GM12864 (cell line): ENCODE results near the gene ELMO1.

Experiments used
- DNase-seq: peaks from one replicate; pipeline ENCODE4 v3.0.0-alpha.2; 2011; ENCODE audit warnings: low read depth
- H3K4me3 ChIP-seq: 2 replicates; pipeline ENCODE4 v1.5.1; 2011; ENCODE audit warnings: mild to moderate bottlenecking, low read depth, low read length, control low read depth
- TF ChIP-seq, protein P1 (sequence below): IDR thresholded peaks from 2 replicates; pipeline ENCODE4 v1.5.1; 2011; ENCODE audit warnings: low read depth, mild to moderate bottlenecking, moderate library complexity, low read length, control low read depth, inconsistent platforms; ENCODE audit errors: missing control alignments

The ELMO1 gene

DNA sequence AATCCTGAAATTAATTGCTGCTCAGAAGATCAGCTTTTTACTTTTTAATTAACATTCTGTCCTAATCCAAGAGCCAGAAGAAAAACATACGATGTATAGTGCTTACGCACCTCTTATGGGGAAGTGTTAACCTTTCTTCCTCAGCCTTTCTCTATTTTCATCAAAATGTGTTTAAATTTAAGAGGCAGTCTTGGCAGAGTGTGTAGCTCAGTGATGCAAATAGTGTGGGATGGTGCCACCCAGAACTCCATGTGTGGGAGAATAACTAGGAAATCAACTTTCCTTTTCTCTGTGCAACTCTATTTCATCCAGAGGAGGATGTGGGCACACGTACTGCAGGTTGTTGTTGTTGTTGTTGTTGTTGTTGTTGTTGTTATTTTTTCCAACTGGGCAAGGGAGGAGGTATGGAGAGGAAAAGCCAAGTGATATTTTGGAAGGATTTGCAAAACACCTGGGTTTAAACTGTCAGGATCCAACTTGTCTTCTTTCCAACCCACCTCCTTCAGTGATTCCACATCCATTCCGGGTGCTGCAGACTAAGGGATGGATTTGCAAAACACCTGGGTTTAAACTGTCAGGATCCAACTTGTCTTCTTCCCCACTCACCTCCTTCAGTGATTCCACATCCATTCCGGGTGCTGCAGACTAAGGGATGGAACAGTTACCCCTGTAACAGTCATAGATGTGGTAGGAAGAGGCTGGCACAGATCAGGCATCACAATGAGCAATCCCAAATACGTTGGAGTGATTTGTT is 19.8 kb downstream of the ELMO1 start:
- TF ChIP-seq, protein P1, sequence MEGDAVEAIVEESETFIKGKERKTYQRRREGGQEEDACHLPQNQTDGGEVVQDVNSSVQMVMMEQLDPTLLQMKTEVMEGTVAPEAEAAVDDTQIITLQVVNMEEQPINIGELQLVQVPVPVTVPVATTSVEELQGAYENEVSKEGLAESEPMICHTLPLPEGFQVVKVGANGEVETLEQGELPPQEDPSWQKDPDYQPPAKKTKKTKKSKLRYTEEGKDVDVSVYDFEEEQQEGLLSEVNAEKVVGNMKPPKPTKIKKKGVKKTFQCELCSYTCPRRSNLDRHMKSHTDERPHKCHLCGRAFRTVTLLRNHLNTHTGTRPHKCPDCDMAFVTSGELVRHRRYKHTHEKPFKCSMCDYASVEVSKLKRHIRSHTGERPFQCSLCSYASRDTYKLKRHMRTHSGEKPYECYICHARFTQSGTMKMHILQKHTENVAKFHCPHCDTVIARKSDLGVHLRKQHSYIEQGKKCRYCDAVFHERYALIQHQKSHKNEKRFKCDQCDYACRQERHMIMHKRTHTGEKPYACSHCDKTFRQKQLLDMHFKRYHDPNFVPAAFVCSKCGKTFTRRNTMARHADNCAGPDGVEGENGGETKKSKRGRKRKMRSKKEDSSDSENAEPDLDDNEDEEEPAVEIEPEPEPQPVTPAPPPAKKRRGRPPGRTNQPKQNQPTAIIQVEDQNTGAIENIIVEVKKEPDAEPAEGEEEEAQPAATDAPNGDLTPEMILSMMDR = no peak
- no peak for DNase-seq
- no peak overlapping the region for H3K4me3 ChIP-seq

- DNase-seq = no peak
- TF ChIP-seq, protein P1 = no peak
- no peak overlapping the region for H3K4me3 ChIP-seq
These were observed 21.3 kb downstream of the ELMO1 start for GRCh38 chr7:37427276-37427940.

DNA sequence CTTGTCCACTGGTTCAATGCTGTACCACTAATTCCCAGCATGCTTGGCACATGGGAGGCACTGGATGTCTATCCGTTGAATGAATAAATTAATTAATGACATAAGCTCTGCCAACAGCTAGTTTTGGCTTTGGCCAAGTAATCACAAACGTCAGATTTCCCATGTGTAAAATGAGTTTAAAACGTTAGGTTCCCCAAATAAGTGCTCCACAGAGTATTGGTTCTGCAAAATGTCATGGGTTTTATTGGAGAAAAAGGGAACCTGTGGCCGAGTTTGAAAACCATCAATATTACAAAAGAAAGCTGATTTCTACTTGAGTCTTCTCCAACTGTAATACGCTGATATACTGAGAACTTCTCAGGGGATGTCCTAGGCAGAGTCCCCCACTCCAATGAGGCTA is 23.2 kb downstream of the ELMO1 start:
- H3K4me3 ChIP-seq = no peak overlapping the region
- TF ChIP-seq, protein P1 = no peak
- DNase-seq = no peak

- H3K4me3 ChIP-seq = no peak overlapping the region
- no peak for DNase-seq
- TF ChIP-seq, protein P1 = no peak
These were observed 23.7 kb downstream of the ELMO1 start for GRCh38 chr7:37424995-37425394.

- H3K4me3 ChIP-seq = no peak overlapping the region
- TF ChIP-seq, protein P1 = no peak
- DNase-seq = no peak
These were observed 24.1 kb downstream of the ELMO1 start for GRCh38 chr7:37424521-37424920.

DNA sequence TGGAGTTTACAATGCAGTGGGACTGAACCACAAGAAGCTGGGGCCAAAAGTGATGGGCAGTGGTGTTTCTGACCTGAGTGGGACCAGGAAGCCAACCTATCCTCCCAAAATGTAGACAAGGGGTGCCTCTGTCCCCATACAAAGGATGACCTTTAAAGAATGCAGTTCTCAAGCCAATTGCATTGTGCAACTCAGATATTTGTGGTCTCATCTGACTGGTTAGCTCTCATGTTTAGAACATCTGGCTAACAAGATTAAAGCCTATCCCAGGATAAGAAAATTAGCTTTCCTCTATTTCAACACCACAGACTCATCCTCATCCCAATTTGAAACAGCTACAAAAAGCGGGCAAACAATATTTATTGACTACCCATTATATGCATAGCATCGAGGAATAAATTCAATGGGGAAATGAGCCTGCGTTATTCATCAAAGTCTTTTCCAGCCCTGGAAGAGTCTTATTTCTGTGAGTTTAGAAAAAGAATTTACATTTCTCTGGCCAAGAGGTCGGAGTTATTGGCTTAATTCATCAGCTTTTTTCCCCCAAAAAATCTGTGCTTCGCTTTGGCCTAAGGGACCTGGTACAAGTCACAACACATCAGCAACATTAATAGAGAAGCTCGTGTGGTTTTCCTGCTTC is 26.7 kb downstream of the ELMO1 start:
- no peak for DNase-seq
- H3K4me3 ChIP-seq = no peak overlapping the region
- TF ChIP-seq, protein P1 = no peak
